PC-3 (cell line): ENCODE data around the gene ODAD2.

Experiments
- CTCF ChIP-seq: fragments of 300-600 bp; sonication (generic); conservative IDR thresholded peaks from 2 replicates; pipeline ENCODE4 v1.5.1; 2017; ENCODE audit warnings: antibody characterized with exemption, low read depth, mild to moderate bottlenecking, low read length
- EZH2 ChIP-seq: fragments of 300-600 bp; sonication (generic); IDR thresholded peaks from one replicate; pipeline ENCODE4 v1.6.1; 2017; ENCODE audit warnings: antibody characterized with exemption, mild to moderate bottlenecking, low read length; ENCODE audit not compliant: unreplicated experiment
- EZH2phosphoT487 ChIP-seq: fragments of 300-600 bp; sonication (generic); IDR thresholded peaks from 2 replicates; pipeline ENCODE4 v1.6.1; 2018; ENCODE audit warnings: mild to moderate bottlenecking, antibody characterized with exemption, low read length, borderline replicate concordance

GRCh38 chr10:27783660-27784059 is 215.2 kb downstream of the ODAD2 start:
- TF ChIP-seq CTCF (peak; percentile 74), EZH2 (no peak), EZH2phosphoT487 (no peak)
